GM19193 (cell line): ENCODE data around the gene SLC2A8.

Experiments used
- POLR2A ChIP-seq: IDR thresholded peaks from 4 replicates; pipeline ENCODE4 v1.6.1; 2011; ENCODE audit not compliant: insufficient read depth, insufficient read length; ENCODE audit errors: extremely low read depth

The SLC2A8 gene

GRCh38 chr9:127392166-127392565 is 4.8 kb upstream of the SLC2A8 start:
- TF ChIP-seq POLR2A, result no peak

- TF ChIP-seq POLR2A, result no peak
Observed at GRCh38 chr9:127392976-127393375, 4.0 kb upstream of the SLC2A8 start.

- TF ChIP-seq POLR2A, result no peak
Observed at GRCh38 chr9:127393645-127394044, 3.3 kb upstream of the SLC2A8 start.

GRCh38 chr9:127395497-127396252 is 1.3 kb upstream of the SLC2A8 start:
- no peak for TF ChIP-seq POLR2A

GRCh38 chr9:127396253-127396807 is 639 bp upstream of the SLC2A8 start:
- TF ChIP-seq POLR2A, result peak; percentile 52

GRCh38 chr9:127397646-127398274 is 791 bp downstream of the SLC2A8 start:
- TF ChIP-seq POLR2A, result no peak

- no peak for TF ChIP-seq POLR2A
Observed at GRCh38 chr9:127398275-127398647, 1.3 kb downstream of the SLC2A8 start.

GRCh38 chr9:127398715-127399400 is 1.9 kb downstream of the SLC2A8 start:
- no peak for TF ChIP-seq POLR2A

GRCh38 chr9:127399736-127400269 is 2.8 kb downstream of the SLC2A8 start:
- no peak for TF ChIP-seq POLR2A

GRCh38 chr9:127402401-127403090 is 5.6 kb downstream of the SLC2A8 start:
- no peak for TF ChIP-seq POLR2A

GRCh38 chr9:127403507-127404192 is 6.7 kb downstream of the SLC2A8 start:
- no peak for TF ChIP-seq POLR2A

GRCh38 chr9:127404631-127405030 is 7.7 kb downstream of the SLC2A8 start:
- TF ChIP-seq POLR2A, result no peak

GRCh38 chr9:127405344-127406125 is 8.6 kb downstream of the SLC2A8 start:
- TF ChIP-seq POLR2A, result no peak
